ENCODE measurements around the gene KCNQ2.

DNA sequence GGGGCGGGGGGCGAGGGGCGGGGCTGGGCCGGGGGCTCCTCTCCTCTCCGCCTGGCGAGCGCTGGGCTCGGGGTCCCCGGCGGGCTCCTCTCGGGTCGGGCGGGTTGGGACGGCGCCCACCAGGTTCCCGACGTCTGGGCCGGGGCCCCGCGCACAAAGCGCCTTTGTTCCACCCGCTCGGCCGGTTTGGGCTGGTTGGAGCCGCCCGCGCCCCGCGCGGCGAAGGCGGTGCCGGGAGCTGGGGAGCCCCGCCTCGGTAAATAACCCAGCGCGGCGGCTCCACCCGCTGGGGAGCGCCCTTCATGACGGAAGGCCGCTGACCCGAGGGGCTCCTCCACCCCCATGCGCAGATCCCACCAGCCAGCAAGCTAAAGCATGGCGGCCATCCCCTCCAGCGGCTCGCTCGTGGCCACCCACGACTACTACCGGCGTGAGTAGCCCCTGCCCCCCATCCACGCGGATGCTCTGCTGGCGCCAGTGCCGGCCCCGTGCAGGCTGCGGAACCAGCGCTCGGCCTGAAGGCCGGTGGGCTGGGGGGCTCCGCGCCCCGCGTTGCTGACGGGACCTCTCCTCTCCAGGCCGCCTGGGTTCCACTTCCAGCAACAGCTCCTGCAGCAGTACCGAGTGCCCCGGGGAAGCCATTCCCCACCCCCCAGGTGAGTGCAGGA, 48.6 kb upstream of the KCNQ2 start:
- peak in 1 of 3 donors; percentile 1 for TF ChIP-seq POLR2AphosphoS5 (IDR thresholded peaks at IDR 0.05)
- no peak for TF ChIP-seq POLR2A (IDR thresholded peaks at IDR 0.05)

Data from stomach (tissue), 4 donors.